A673 (cell line): Measurements from ENCODE around the gene PKLR.

Experiments used
- EZH2 ChIP-seq: fragments of 200-600 bp; sonication (generic); IDR thresholded peaks from 2 replicates; pipeline ENCODE4 v1.6.1; 2017; ENCODE audit warnings: borderline replicate concordance, low read depth, mild to moderate bottlenecking, mixed read lengths, antibody characterized with exemption, low read length; ENCODE audit not compliant: poor library complexity, severe bottlenecking
- TF ChIP-seq, protein P1 (sequence below): fragments of 300-800, 200-600 bp; sonication (generic); conservative IDR thresholded peaks from 2 replicates; pipeline ENCODE4 v1.5.1; 2017; ENCODE audit warnings: low read depth, mild to moderate bottlenecking, antibody characterized with exemption, low read length, moderate library complexity, mixed read lengths

- TF ChIP-seq, protein P1, sequence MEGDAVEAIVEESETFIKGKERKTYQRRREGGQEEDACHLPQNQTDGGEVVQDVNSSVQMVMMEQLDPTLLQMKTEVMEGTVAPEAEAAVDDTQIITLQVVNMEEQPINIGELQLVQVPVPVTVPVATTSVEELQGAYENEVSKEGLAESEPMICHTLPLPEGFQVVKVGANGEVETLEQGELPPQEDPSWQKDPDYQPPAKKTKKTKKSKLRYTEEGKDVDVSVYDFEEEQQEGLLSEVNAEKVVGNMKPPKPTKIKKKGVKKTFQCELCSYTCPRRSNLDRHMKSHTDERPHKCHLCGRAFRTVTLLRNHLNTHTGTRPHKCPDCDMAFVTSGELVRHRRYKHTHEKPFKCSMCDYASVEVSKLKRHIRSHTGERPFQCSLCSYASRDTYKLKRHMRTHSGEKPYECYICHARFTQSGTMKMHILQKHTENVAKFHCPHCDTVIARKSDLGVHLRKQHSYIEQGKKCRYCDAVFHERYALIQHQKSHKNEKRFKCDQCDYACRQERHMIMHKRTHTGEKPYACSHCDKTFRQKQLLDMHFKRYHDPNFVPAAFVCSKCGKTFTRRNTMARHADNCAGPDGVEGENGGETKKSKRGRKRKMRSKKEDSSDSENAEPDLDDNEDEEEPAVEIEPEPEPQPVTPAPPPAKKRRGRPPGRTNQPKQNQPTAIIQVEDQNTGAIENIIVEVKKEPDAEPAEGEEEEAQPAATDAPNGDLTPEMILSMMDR = no peak
- no peak for TF ChIP-seq EZH2
These were observed 38.4 kb upstream of the PKLR start for GRCh38 chr1:155339515-155340097.
